ENCODE measurements around the gene MIP. TPM values are rescaled to one million over a fixed set of nuclear protein-coding genes. Genes with fewer than 3 reads are reported as not detected.

MIP gene
- total and polyA plus RNA-seq, 2 of the 13 experiments (the other 11 are each of a cell fraction or from before 2014, with no cell fraction given): not detected

DNA sequence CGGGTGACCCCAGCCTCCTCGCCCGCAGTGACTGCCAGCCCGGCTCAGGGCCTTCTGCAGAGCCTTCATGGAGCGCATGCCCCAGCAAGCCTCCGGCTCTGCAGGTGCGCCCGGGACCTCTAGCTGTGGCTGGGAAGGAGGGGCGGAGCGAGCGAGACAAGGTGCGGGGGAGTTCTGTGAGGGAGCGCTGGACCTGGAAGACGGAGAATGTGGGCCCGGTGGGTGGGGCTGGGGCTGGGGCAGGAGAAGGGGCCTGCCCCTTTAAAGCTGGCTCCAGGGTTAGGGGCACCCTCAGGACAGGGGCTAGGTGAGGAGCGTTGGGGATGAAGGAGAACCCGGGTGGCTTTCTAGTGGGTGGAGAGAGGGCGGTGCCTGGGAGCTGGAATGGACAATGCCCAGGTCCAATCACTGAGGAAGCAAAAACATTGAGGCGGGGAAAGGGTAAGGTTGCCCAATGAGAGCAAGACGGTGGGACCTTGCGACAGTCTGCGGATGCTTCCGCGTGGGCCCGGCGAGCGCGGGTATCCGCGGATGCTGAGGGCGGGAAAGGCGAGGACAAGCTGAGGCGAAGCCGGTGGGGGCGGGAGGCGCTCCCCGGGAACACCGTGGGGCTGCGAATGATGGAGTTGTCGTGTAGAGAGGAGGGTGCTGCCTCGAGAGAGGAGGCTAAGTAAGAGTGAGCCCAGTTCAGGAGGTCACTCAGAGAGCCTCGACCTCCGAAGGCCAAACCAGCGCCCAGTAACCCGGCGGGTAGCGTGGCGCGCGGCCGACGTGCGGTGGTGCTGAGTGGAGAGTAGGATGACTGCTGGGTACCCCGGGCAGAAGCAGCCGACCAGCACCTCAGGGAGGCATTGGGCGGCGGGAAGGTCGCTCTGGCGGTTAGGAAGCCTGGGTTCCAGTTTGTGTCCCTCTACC is 33.8 kb upstream of the MIP start, which contains the start of gene GLS2 (continued):
- TF ChIP-seq, protein P1, sequence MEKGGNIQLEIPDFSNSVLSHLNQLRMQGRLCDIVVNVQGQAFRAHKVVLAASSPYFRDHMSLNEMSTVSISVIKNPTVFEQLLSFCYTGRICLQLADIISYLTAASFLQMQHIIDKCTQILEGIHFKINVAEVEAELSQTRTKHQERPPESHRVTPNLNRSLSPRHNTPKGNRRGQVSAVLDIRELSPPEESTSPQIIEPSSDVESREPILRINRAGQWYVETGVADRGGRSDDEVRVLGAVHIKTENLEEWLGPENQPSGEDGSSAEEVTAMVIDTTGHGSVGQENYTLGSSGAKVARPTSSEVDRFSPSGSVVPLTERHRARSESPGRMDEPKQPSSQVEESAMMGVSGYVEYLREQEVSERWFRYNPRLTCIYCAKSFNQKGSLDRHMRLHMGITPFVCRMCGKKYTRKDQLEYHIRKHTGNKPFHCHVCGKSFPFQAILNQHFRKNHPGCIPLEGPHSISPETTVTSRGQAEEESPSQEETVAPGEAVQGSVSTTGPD (CRISPR knock-in tag; IDR thresholded peaks at IDR 0.05): no peak
- TF ChIP-seq FOXO1 (CRISPR knock-in tag; IDR thresholded peaks at IDR 0.05) (no peak), CHCHD3 (CRISPR knock-in tag; IDR thresholded peaks at IDR 0.05) (peak; percentile 88), HCFC1 (IDR thresholded peaks at IDR 0.05; ENCODE audit: low read depth, low read length) (no peak), RFX1 (IDR thresholded peaks at IDR 0.05) (no peak), NR1H2 (CRISPR knock-in tag; IDR thresholded peaks at IDR 0.05; ENCODE audit: borderline replicate concordance, low read depth) (peak; percentile 93), ZBTB7B (CRISPR knock-in tag; IDR thresholded peaks at IDR 0.05) (no peak), ZNF24 (IDR thresholded peaks at IDR 0.05) (no peak), GABPB1 (CRISPR knock-in tag; IDR thresholded peaks at IDR 0.05) (peak; percentile 81), ZNF34 (CRISPR knock-in tag; IDR thresholded peaks at IDR 0.05; ENCODE audit: borderline replicate concordance) (no peak), MED13 (CRISPR knock-in tag; IDR thresholded peaks at IDR 0.05) (peak; percentile 92), RELA (CRISPR knock-in tag; IDR thresholded peaks at IDR 0.05) (no peak), GFI1 (CRISPR knock-in tag; IDR thresholded peaks at IDR 0.05; ENCODE audit: borderline replicate concordance) (no peak), DNMT1 (CRISPR knock-in tag; IDR thresholded peaks at IDR 0.05) (no peak)
- TF ChIP-seq, protein P2, sequence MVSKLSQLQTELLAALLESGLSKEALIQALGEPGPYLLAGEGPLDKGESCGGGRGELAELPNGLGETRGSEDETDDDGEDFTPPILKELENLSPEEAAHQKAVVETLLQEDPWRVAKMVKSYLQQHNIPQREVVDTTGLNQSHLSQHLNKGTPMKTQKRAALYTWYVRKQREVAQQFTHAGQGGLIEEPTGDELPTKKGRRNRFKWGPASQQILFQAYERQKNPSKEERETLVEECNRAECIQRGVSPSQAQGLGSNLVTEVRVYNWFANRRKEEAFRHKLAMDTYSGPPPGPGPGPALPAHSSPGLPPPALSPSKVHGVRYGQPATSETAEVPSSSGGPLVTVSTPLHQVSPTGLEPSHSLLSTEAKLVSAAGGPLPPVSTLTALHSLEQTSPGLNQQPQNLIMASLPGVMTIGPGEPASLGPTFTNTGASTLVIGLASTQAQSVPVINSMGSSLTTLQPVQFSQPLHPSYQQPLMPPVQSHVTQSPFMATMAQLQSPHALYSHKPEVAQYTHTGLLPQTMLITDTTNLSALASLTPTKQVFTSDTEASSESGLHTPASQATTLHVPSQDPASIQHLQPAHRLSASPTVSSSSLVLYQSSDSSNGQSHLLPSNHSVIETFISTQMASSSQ (IDR thresholded peaks at IDR 0.05; ENCODE audit: low read depth): no peak
- TF ChIP-seq, protein P2 (CRISPR knock-in tag; IDR thresholded peaks at IDR 0.05; ENCODE audit: borderline replicate concordance): peak; percentile 40
- TF ChIP-seq, protein P3, sequence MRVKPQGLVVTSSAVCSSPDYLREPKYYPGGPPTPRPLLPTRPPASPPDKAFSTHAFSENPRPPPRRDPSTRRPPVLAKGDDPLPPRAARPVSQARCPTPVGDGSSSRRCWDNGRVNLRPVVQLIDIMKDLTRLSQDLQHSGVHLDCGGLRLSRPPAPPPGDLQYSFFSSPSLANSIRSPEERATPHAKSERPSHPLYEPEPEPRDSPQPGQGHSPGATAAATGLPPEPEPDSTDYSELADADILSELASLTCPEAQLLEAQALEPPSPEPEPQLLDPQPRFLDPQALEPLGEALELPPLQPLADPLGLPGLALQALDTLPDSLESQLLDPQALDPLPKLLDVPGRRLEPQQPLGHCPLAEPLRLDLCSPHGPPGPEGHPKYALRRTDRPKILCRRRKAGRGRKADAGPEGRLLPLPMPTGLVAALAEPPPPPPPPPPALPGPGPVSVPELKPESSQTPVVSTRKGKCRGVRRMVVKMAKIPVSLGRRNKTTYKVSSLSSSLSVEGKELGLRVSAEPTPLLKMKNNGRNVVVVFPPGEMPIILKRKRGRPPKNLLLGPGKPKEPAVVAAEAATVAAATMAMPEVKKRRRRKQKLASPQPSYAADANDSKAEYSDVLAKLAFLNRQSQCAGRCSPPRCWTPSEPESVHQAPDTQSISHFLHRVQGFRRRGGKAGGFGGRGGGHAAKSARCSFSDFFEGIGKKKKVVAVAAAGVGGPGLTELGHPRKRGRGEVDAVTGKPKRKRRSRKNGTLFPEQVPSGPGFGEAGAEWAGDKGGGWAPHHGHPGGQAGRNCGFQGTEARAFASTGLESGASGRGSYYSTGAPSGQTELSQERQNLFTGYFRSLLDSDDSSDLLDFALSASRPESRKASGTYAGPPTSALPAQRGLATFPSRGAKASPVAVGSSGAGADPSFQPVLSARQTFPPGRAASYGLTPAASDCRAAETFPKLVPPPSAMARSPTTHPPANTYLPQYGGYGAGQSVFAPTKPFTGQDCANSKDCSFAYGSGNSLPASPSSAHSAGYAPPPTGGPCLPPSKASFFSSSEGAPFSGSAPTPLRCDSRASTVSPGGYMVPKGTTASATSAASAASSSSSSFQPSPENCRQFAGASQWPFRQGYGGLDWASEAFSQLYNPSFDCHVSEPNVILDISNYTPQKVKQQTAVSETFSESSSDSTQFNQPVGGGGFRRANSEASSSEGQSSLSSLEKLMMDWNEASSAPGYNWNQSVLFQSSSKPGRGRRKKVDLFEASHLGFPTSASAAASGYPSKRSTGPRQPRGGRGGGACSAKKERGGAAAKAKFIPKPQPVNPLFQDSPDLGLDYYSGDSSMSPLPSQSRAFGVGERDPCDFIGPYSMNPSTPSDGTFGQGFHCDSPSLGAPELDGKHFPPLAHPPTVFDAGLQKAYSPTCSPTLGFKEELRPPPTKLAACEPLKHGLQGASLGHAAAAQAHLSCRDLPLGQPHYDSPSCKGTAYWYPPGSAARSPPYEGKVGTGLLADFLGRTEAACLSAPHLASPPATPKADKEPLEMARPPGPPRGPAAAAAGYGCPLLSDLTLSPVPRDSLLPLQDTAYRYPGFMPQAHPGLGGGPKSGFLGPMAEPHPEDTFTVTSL (CRISPR knock-in tag; IDR thresholded peaks at IDR 0.05; ENCODE audit: borderline replicate concordance): peak; percentile 30; the same call in 1 of the 2 replicates
- TF ChIP-seq, protein P4, sequence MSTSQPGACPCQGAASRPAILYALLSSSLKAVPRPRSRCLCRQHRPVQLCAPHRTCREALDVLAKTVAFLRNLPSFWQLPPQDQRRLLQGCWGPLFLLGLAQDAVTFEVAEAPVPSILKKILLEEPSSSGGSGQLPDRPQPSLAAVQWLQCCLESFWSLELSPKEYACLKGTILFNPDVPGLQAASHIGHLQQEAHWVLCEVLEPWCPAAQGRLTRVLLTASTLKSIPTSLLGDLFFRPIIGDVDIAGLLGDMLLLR (CRISPR knock-in tag; IDR thresholded peaks at IDR 0.05): peak; percentile 94

Measured in HepG2 (cell line).